GM04503 (cell line): Measurements from ENCODE around the gene LCN10.

Experiments used
- DNase-seq: peaks from one replicate; pipeline ENCODE4 v3.0.0-alpha.2; 2012; ENCODE audit warnings: low read depth

The LCN10 gene

GRCh38 chr9:136738960-136739359, 3.8 kb downstream of the LCN10 start:
- no peak for DNase-seq

DNA sequence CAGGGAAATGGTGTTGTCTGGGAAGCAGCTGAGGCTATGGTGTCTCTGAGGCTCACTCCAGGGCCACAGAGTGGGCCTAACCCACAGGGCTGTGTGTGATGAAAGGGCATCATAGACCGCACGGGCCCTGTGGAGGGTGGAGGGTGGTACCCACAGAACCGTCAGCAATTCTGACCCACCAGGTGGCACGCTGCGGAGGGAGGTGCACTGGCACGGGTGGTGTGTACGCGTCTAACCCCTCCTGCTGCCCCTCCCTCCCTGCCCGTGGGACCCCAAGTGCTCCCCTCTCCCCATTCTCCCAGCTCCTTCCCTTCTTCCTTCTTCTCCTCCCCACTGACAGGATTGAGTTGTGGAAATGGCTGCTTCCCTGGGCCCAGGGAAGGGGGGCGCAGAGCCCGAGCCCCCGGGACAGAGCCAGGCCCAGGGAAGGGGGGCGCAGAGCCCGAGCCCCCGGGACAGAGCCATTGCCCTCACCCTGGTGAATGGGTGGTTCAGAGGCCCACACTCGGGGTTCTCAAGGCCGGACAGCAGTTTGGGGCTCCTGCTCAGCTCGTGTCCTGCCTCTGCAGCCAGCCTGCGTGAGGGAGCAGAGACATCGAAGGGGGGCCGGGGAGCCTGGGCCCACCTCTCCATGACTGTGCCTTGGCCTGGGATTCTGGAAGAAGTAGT, 6.8 kb downstream of the LCN10 start:
- DNase-seq, result no peak

DNA sequence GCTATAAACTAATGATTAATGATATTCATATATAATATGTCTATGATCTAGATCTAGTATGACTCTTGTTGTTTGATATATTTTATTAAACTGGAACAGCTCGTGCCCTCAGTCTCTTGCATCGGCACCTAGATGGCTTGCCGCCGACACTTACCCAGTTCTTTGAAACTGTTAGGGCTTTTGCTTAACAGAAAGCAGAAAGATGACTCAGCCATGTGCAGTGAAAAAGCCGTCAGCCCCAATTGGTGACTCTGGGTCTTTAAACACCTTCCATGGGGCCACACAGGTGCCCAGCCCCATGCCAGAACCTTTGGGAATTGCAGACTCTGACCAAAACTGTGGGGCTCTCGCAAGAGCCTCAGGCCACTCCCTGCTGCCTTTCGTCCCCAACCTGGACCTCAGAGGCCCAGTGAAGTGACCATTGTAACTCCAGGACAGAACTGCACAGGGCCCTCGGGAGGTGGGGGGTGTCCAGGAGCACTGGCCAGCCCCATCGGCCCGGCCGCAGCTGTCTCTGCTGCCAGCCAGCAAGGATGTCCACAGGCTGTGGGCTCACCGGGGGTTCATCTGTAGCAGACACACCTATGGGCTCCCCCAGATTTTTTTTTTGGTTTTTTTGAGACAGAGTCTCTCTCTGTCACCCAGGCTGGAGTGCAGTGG, 7.8 kb downstream of the LCN10 start:
- DNase-seq, result no peak

- DNase-seq, result no peak
Measured at GRCh38 chr9:136733611-136734010, 9.1 kb downstream of the LCN10 start.

DNA sequence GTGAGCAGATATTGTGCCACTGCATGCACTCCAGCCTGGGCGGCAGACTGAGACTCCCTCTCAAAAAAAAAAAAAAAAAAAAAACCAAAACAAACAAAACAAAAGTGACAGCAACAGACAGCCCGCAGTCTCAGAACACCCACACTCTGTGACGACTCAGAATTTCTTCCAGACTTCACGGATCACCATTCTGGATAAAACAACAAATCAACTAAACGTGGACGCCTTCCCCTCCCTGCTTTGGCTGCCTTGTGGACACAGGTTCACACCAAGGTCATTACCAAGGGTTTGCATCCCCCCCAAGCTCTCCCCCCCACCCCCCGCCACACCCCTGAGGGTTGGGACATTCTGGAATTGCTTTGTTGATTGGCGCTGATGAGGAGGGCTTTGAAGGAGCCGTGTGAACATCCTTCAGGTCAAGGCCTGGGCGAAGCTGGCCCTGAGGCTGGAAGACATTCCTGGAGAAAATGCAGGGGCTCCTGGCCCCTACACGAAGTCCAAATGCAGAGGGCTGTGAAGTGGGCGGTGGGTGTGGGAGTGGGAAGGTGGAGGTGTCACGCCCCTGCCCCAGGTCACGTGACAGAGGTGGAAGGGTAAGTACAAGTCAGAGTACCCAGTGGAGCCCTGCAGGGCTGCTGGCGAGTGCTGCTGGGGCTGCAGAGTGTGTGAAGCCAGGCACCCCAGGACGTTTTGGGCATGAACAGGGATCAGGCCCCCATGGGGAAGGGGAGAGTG, 10.1 kb downstream of the LCN10 start:
- DNase-seq, result no peak

DNA sequence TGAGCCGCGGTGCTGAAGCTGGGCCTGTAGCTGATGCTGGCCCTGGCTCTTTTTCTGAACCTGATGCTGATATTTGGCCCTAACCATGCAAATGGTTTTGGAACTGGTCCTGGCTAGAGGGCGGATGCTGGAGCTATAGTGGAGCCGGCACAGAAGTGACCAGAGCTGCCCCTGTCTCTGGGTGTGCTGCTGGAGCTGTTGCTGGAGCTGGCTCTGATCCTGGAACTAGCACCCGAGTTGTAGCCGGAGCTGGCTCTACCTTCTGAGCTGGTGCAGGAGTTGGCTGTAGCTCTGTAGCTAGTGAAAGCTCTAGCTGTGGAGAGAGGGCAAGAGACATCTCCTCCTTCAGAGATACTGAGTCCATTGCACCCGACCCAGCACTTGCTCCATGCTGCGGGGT, 12.8 kb downstream of the LCN10 start:
- DNase-seq, result no peak

DNA sequence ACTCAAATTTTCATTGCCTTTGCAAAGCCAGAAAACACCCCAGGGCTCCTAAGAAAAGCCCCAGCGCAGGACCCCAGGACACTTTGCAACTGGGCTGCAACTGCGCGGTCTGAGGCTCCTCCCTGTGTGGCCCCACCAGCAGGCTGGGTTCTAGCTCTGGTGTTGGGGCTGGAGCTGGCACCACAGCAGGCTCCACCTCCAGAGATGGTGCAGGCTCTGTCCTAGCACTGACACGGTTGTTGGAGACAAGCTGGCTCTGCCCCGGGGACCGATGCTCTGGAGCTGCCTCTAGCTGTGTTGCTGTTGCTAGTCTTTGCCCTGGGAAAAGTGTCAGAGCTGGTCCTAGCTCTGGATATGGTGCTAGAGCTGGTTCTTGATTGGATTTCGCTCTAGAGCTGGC, 13.6 kb downstream of the LCN10 start:
- no peak for DNase-seq

DNA sequence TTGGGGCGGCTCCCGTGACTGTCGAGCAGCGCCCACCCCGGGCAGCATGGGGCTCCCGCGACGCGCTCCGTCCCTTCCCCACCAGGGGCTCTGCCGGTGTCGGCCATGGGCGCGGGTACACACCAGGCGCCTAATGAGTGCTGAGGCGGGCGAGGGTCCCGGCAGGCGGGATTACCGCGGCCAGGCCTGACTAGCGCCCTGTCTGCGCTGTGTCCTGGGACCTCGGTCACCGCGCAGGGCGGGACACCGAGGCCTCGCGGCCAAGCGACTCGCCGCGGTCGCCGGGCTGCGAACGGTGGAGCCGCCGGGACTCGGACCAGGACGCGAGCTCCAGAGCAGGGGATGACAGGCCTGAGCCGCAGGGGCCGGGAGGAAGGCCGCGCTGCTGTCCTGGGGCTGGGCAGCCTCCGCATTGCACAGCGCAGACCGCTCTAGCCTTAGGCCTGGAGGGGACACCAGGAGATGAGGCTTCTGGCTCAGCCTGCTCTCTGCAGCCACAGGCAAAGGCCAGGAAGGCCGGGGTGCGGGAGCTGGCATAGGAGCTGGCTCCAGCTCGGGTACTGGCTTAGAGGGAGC, 14.1 kb downstream of the LCN10 start:
- no peak for DNase-seq

DNA sequence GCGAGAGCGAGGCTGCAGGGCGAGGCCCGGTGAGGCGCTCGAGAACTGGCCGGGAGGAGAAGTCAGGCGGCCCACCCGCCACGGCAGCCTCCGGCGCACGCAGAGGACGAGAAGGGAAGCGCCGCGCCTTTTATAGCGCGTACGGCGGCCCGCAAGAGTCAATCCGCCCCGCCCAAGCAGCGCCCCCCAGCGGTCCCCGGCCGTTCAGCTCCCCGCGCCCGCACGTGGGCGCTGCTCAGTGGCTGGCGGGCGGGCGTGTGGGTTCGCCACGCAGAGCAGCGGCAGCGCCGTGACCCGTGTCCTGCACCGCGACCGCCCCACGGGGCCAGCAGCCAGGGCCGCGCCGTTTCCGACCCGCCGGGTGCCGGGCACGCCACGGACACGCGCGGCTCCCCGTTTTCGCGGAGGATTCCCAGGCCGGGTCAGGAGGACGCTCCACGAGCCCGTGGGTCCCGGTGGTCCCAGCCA, 14.6 kb downstream of the LCN10 start:
- no peak for DNase-seq

DNA sequence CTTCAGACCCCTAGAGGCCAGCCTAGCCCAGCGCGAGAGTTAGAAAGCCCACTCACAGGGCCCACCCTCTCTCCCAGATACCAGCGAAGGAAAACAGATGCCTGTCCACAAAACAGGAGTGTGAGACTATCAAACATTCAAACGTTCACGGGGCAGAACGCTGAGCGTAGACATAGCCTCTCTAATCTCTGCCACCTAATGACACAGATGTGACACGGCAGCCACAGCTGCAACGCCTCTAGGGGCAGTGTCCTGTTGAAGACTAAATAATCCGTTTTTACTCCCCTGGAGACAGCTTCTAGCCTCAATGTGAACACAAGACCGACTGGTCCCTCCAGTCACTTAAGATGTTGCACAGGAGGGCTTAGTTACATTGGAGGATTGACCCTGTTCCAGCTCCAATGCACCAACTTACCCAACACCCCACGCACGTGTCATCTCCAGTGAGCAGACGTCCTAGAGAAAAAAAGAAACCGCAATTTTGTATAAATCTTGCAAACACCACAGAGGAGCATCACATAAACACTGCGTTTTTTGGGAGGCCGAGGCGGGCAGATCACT, 16.0 kb downstream of the LCN10 start:
- DNase-seq, result no peak

GRCh38 chr9:136726118-136726517, 16.6 kb downstream of the LCN10 start:
- DNase-seq, result no peak

GRCh38 chr9:136725612-136726011, 17.1 kb downstream of the LCN10 start:
- no peak for DNase-seq

DNA sequence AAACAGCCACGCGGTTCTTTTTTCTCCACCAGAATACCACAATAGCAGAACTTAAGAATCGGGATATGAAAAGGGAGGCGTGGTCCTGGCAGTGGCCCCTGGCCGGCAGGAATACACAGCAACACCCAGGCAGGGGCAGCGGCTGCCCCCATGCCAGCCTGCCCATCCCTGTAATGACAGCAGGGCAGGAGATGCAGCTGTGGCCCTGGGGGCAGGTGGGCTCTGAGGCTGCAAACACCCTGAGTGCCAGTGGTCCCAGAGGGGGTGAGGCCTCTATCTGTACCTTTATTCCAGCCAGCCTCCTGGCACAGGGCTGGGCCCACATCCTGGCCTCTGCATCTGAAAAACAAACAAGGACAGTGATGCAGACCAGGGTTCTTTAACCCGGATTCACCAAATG, 18.0 kb downstream of the LCN10 start:
- DNase-seq, result no peak

GRCh38 chr9:136723989-136724388, 18.8 kb downstream of the LCN10 start:
- no peak for DNase-seq

GRCh38 chr9:136723362-136723976, 19.3 kb downstream of the LCN10 start:
- DNase-seq, result no peak

GRCh38 chr9:136722969-136723356, 19.8 kb downstream of the LCN10 start:
- no peak for DNase-seq

DNA sequence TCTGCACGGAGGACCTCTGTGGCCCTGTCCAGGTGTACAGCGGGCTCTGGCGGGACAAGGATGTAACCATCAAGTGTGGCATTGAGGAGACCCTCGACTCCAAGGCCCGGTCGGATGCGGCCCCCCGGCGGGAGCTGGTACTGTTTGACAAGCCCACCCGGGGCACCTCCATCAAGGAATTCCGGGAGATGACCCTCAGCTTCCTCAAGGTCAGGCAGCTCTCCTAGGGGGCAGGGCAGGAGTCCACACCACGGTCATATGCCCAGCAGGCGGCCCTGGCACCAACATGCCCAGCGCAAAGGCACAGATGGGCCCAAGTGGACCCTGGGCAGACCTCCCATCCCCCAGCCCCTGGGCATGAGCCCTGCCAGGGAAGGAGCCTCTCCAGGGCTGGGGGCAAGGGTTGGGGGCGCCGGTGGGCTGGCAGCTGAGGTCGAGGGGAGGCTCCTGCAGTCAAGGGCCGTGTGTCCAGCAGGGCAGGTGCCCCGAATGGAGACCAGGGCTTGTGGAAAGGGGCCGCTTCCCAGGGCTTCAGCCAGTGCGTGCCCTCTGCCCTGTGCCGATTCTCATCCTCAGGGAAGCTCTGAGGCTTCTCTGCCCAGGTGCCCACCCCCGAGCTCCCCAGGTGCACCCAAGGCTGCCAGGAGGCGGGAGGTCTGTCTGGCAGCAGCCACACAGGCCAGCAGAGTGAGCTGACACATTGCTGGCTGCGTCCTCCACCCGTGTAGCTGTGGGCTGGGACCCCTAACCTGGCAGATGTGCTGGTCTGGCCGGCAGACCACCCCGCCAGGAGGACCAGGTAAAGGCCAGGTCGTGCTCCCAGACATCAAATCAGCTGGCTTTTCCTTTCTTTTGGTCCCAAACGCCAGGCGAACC, 20.4 kb downstream of the LCN10 start:
- no peak for DNase-seq

- DNase-seq, result no peak
Measured at GRCh38 chr9:136721339-136722092, 21.2 kb downstream of the LCN10 start.

GRCh38 chr9:136720898-136721338, 21.8 kb downstream of the LCN10 start:
- DNase-seq, result no peak

DNA sequence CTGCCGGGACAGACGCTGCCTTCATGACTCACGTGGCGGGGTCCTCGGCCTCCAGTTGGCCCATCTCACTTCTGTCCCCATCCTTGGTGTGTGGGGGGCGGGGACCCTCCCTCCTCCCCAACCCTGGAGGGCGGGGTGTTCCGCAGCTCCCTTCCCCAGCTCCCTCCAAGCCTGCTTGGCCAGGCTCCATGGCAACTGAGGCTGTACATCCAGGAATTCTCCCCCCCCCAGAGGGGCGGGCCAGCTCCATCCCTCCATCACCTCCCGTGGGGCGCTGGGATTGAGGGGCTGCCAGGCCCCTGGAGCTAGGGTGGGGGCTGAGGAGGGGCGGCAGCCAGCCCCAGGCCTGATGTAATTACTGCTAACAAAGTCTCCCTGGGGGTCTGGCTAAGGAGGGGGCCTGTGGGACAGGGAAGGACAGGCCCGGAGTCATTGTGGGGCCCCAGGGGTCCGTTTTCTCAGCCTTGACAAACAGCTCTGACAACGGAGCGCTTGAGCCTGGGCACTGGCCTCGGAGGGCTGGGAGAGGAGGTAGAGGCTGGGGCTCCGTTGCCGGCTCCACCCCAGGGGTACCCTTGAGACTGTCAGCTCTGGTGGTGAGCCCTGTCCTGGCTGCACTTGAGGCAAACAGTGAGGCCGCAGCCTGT, 22.4 kb downstream of the LCN10 start:
- no peak for DNase-seq
